HEK293 (cell line): ENCODE results near the gene LAMA4.

Experiments
- CTCF ChIA-PET: fragments of 350-600 bp; formaldehyde crosslinking; extraction: SDS; loops from one replicate; lab custom pipeline; 2021; ENCODE audit warnings: antibody characterized with exemption; lab: Yijun Ruan, JAX
- POLR2A ChIA-PET: fragments of 300-600 bp; formaldehyde crosslinking; extraction: SDS; loops from one replicate; lab custom pipeline; 2020; ENCODE audit warnings: antibody characterized with exemption, inconsistent platforms; lab: Yijun Ruan, JAX
- H3K27ac ChIP-seq: fragments of 200-500 bp; sonication (Bioruptor generic); 2 replicates; pipeline ENCODE4 v1.5.1; 2014; ENCODE audit warnings: low read depth, low read length, control low read depth, inconsistent platforms; ENCODE audit errors: extremely low read depth
- H3K36me3 ChIP-seq, 2 experiments: fragments of 200-500 bp in 1 of 2; sonication (Bioruptor generic) in 1 of 2; 1 replicate in 1 of 2; 2 replicates in 1 of 2; pipeline ENCODE4 v1.5.1; 2014 to 2017; ENCODE audit warnings: inconsistent platforms in 2 of 2, low read length in 2 of 2; ENCODE audit not compliant: control insufficient read depth in 2 of 2, insufficient read depth in 1 of 2
- H3K4me1 ChIP-seq: fragments of 200-500 bp; sonication (Bioruptor generic); 2 replicates; pipeline ENCODE4 v1.5.1; 2014; ENCODE audit warnings: mild to moderate bottlenecking, low read length, inconsistent platforms; ENCODE audit not compliant: control insufficient read depth, insufficient read depth
- H3K4me3 ChIP-seq: 2 replicates; pipeline ENCODE4 v1.5.1; 2011; ENCODE audit warnings: low read depth, mild to moderate bottlenecking, control low read depth, low read length, moderate library complexity
- H3K9me3 ChIP-seq: fragments of 200-500 bp; sonication (Bioruptor generic); 2 replicates; pipeline ENCODE4 v1.5.1; 2014; ENCODE audit warnings: low read depth, low read length, inconsistent platforms; ENCODE audit not compliant: control insufficient read depth, insufficient read depth
- GLIS2 ChIP-seq: fragments of 450-650 bp; formaldehyde crosslinking; IDR thresholded peaks from 2 replicates; pipeline ENCODE4 v1.5.1; 2016; ENCODE audit warnings: missing biosample characterization, missing genetic modification characterization
- KLF17 ChIP-seq: fragments of 450-650 bp; formaldehyde crosslinking; IDR thresholded peaks from 2 replicates; pipeline ENCODE4 v1.5.1; 2016; ENCODE audit warnings: missing biosample characterization, missing genetic modification characterization
- OSR2 ChIP-seq: fragments of 450-650 bp; formaldehyde crosslinking; IDR thresholded peaks from 2 replicates; pipeline ENCODE4 v1.5.1; 2016; ENCODE audit warnings: missing biosample characterization, missing genetic modification characterization
- ZBTB11 ChIP-seq: fragments of 450-650 bp; formaldehyde crosslinking; conservative IDR thresholded peaks from 2 replicates; pipeline ENCODE4 v1.5.1; 2016; ENCODE audit warnings: low read depth, missing biosample characterization, missing genetic modification characterization
- ZNF138 ChIP-seq: fragments of 450-650 bp; formaldehyde crosslinking; IDR thresholded peaks from 2 replicates; pipeline ENCODE4 v1.5.1; 2016; ENCODE audit warnings: missing biosample characterization, missing genetic modification characterization, borderline replicate concordance
- ZNF214 ChIP-seq: fragments of 450-650 bp; formaldehyde crosslinking; IDR thresholded peaks from 2 replicates; pipeline ENCODE4 v1.5.1; 2017; ENCODE audit warnings: missing biosample characterization, mild to moderate bottlenecking, missing genetic modification characterization, borderline replicate concordance
- ZNF266 ChIP-seq: fragments of 450-650 bp; formaldehyde crosslinking; IDR thresholded peaks from 2 replicates; pipeline ENCODE4 v1.5.1; 2016; ENCODE audit warnings: missing biosample characterization, missing genetic modification characterization, low read depth
- ZNF544 ChIP-seq: fragments of 450-650 bp; formaldehyde crosslinking; IDR thresholded peaks from 2 replicates; pipeline ENCODE4 v1.5.0; 2017; ENCODE audit warnings: missing biosample characterization, missing genetic modification characterization
- ZNF621 ChIP-seq: fragments of 450-650 bp; formaldehyde crosslinking; IDR thresholded peaks from 2 replicates; pipeline ENCODE4 v1.5.1; 2017; ENCODE audit warnings: missing biosample characterization, missing genetic modification characterization

LAMA4 gene

GRCh38 chr6:112061605-112062004 lies 192.8 kb downstream of the LAMA4 start:
- Histone ChIP-seq H3K4me1 (no peaks in the 10 kb centered on the region), H3K27ac (no peak overlapping the region), H3K4me3 (no peak overlapping the region)
- no peak for TF ChIP-seq ZNF214 (tag by site-specific recombination)
- no peak for TF ChIP-seq OSR2 (tag by site-specific recombination)
- no peak for TF ChIP-seq ZNF138 (tag by site-specific recombination)
- no peak for TF ChIP-seq ZNF266 (tag by site-specific recombination)
- no peak for TF ChIP-seq ZNF544 (tag by site-specific recombination)
- no peak for TF ChIP-seq ZBTB11 (tag by site-specific recombination)
- TF ChIP-seq GLIS2: no peak
- no peak for TF ChIP-seq ZNF621 (tag by site-specific recombination)
- TF ChIP-seq KLF17 (tag by site-specific recombination): no peak
- TF ChIP-seq, all 188 proteins: peak for 0
- H3K36me3 ChIP-seq: no peaks in the 10 kb centered on the region
- CTCF ChIA-PET: interaction anchor here (1.0 to 1.8 kb wide), 3 partner anchors 11 to 24 kb away, joined by 3 to 5 read pairs (median 3); no protein-coding TSS in a partner anchor
- H3K9me3 ChIP-seq: no peaks in the 10 kb centered on the region
- POLR2A ChIA-PET: interaction anchor here (0.9 kb wide), 1 partner anchor 15 kb away, joined by 3 read pairs; no protein-coding TSS in a partner anchor
